Stimulated activated CD8-positive, alpha-beta memory T cell treated with anti-CD3 and anti-CD28 coated beads, Interleukin-15, amount 100 ng/mL, for 4 hours (primary cell): Measurements from ENCODE around the gene FREY1.

Experiments
- DNase-seq, 2 donors: peaks; one replicate each; pipeline ENCODE4 v3.0.0-alpha.2; 2020; ENCODE audit warnings: low read depth in 2 of 2

Gene FREY1

GRCh38 chr11:45906965-45907611 lies at the start of gene FREY1:
Gene FREY1, minus strand, starts transcription at chr11:45907271. Its CDS starts 26 bp downstream, at chr11:45907245.
- DNase-seq: no peak

- DNase-seq: no peak
Measured at GRCh38 chr11:45949992-45950407, 42.9 kb upstream of the FREY1 start.

GRCh38 chr11:45948356-45948755 lies 41.3 kb upstream of the FREY1 start:
- DNase-seq: no peak

DNA sequence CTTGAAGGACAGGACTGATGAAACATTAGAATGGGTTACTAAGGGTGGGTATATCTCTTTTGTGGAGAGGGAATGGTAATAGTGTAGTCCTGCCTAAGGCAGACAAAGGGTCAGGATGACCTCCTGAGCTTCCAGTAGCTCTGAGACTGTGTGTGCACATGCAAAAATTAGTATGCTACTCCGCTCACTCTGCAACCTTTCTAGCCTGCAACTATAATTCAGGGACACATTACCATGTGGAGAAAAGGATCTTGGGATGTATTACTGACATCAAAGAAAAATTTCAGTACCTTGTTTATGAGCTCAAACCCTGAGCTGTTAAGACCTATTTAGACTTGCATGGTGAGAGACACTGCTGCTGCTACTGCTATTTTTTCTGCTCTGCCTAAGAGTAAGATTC lies 40.8 kb upstream of the FREY1 start:
- DNase-seq: no peak

GRCh38 chr11:45945397-45945999 lies 38.4 kb upstream of the FREY1 start:
- no peak for DNase-seq

DNA sequence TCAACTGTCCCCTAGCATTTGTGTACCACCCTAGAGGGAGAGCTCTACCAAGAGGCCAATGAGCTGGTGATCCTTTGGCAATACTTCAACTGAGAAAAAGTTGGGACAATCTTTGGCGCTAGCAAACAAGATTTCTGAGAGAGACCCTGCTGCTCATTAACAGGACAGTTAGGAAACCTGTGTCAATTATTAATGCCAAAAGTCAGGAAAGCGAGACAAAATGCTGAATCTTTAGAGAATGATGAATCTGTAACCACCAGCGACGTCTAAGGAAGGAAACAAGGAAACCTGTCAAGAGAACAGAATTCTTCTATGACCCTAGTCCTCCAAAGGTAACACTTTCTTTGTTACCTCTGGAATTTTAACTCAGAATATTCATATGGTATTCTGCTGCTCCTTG lies 35.3 kb upstream of the FREY1 start:
- DNase-seq: no peak

- no peak for DNase-seq
Measured at GRCh38 chr11:45941285-45941684, 34.2 kb upstream of the FREY1 start.

- no peak for DNase-seq
Measured at GRCh38 chr11:45939836-45940235, 32.8 kb upstream of the FREY1 start.

GRCh38 chr11:45937916-45938315 lies 30.8 kb upstream of the FREY1 start:
- no peak for DNase-seq

- no peak for DNase-seq
Measured at GRCh38 chr11:45936511-45937054, 29.5 kb upstream of the FREY1 start.

GRCh38 chr11:45935349-45936064 lies 28.4 kb upstream of the FREY1 start:
- DNase-seq: no peak

GRCh38 chr11:45934580-45935318 lies 27.7 kb upstream of the FREY1 start:
- no peak for DNase-seq

GRCh38 chr11:45933846-45934579 lies 26.9 kb upstream of the FREY1 start:
- no peak for DNase-seq

GRCh38 chr11:45933131-45933831 lies 26.2 kb upstream of the FREY1 start:
- no peak for DNase-seq

DNA sequence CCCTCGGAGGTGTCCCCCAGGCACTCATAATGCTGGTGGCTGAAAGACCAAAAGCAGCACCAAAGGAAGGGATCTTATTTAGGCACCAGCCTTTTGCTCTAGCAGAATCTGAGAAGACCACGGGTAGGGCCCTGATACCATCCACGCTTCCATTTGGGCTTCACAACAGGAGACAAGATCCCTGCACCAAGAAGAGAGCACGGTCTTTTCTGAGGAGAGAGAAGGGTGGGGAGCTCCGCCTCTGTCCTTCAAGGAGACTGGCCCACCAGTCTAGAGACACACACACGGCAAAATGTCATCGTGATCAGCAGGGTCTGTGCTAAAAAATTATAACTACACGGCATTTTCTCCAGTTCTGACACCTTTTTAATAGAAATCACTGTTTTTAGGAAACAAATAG lies 25.1 kb upstream of the FREY1 start:
- no peak for DNase-seq

DNA sequence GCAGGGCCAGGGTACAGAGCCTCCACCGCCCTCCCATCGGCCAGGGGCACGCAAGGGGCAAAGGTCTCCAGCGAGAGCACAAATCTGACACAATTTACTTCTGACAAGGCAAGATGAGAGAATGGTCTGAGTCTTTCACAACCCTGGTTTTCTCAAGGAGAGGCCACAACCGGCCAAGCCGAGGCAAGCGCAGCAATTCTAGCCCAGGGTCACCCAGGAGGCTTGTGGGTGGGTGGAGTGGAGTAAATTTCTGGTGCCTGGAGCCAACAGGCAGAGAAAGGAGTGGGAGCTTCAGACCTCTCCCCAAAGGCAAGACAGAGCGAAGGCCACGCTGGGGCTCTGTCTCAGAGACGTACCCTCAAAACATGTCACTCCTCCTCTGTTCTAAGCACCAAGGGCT lies 24.7 kb upstream of the FREY1 start:
- no peak for DNase-seq

DNA sequence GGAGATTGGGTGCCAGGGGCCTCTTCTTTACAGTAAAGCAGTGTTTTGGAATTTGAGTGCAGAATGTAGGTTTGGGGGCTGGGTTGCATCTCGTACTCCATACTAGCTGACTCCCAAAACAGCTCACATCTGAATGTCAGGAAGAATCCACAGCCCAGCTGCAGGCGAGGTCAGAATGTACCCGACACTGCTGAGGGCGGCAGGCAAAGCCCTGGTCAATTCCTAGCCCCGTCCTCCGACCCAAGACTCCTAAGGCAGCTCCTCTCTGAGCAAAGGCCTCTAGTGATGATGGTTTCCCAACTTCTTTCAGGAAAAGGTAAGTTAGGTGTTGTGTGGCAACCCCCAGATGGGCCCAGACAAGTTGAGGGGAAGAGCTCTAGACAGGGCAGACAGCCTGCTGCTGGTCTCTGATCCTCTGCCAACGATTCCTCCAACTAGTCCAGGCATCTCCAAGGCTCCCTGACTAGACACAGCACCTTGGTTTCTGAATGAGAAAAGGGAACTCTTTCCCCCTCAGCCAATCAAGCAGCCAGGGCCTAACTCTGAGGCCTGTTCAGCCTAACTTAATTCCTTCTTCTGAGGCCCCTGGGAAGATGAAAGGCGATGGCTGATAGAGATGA lies 24.0 kb upstream of the FREY1 start:
- DNase-seq: no peak

DNA sequence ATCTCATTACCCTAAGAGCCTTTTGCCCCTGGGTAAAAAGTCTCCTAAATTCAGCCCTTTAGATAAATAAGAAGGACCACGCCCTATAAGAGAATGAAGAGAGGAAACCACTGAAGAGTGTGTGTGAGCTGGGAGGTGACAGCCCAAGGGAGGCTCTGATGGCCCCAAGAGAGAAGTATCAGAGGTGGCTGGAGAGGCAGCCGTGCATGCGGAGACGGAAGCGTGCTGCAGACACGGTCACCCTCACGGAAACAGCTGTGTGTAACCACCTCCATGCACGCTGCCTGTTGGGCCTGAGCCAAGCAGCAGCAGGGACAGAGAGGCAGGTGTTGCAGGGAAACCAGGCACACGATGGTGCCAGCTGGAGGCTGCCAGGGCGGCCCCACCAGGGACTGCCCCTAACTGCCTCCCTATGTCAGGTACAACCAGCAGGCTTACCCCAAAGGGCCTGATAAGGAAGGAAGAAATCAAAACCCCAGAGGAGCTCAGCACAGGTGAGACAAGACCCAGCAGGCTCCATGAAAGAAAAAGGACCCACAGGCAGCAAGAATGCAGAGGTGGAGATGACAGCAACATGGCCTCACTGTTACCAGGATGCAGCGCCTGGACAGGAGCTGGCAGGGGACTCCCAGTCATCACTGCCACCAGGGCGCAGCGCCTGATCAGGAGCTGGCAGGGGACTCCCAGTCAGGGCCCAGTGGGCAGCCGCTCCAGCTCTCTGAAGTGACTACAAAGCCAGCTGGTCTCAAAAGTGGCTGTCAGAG lies 23.1 kb upstream of the FREY1 start:
- no peak for DNase-seq

- DNase-seq: no peak
Measured at GRCh38 chr11:45929486-45930030, 22.5 kb upstream of the FREY1 start.
